SK-N-SH treated with all-trans-retinoic acid at 6 μM for 48 hours (cell line): Measurements from ENCODE around the gene FAM120A.

Experiments
- ATAC-seq: fragments of 200-7000 bp; cut with Tn5 transposase; 3 replicates; pipeline ENCODE4 v1.9.1; 2020; ENCODE audit warnings: mild to moderate bottlenecking, moderate library complexity
- ARNTL ChIP-seq: fragments of 450-650 bp; formaldehyde crosslinking; IDR thresholded peaks from 2 replicates; pipeline ENCODE4 v1.5.0; 2020; ENCODE audit warnings: low read depth, mild to moderate bottlenecking, moderate library complexity, borderline replicate concordance
- BACH2 ChIP-seq: fragments of 250-450 bp; sonication (Bioruptor Pico); IDR thresholded peaks from 2 replicates; pipeline ENCODE4 v1.9.0; 2021; ENCODE audit warnings: mild to moderate bottlenecking, borderline replicate concordance
- CREB5 ChIP-seq: fragments of 250-450 bp; sonication (Bioruptor Pico); IDR thresholded peaks from 2 replicates; pipeline ENCODE4 v1.5.1; 2020; ENCODE audit warnings: low read depth, mild to moderate bottlenecking, moderate library complexity
- CSDC2 ChIP-seq: fragments of 250-450 bp; sonication (Bioruptor Pico); IDR thresholded peaks from 2 replicates; pipeline ENCODE4 v1.5.0; 2020; ENCODE audit warnings: mild to moderate bottlenecking, moderate library complexity
- CSRNP3 ChIP-seq: fragments of 250-450 bp; sonication (Bioruptor Pico); IDR thresholded peaks from 2 replicates; pipeline ENCODE4 v1.5.1; 2021; ENCODE audit warnings: mild to moderate bottlenecking, moderate library complexity
- GLIS3 ChIP-seq: fragments of 250-450 bp; sonication (Bioruptor Pico); IDR thresholded peaks from 2 replicates; pipeline ENCODE4 v1.5.0; 2020; ENCODE audit warnings: mild to moderate bottlenecking, moderate library complexity
- ISL1 ChIP-seq: fragments of 250-450 bp; sonication (Bioruptor Pico); IDR thresholded peaks from 2 replicates; pipeline ENCODE4 v2.1.2; 2022; ENCODE audit warnings: mild to moderate bottlenecking, moderate library complexity
- OSR1 ChIP-seq: fragments of 250-450 bp; sonication (Bioruptor Pico); IDR thresholded peaks from 2 replicates; pipeline ENCODE4 v1.8.0; 2022; ENCODE audit warnings: moderate library complexity, mild to moderate bottlenecking, inconsistent platforms
- POU6F1 ChIP-seq: fragments of 250-450 bp; sonication (Bioruptor Pico); IDR thresholded peaks from 2 replicates; pipeline ENCODE4 v1.8.0; 2021; ENCODE audit warnings: low read depth, mild to moderate bottlenecking, moderate library complexity, borderline replicate concordance
- PPARA ChIP-seq: fragments of 250-450 bp; sonication (Bioruptor Pico); IDR thresholded peaks from 2 replicates; pipeline ENCODE4 v1.5.0; 2020; ENCODE audit warnings: mild to moderate bottlenecking, borderline replicate concordance
- RARB ChIP-seq: fragments of 250-450 bp; sonication (Bioruptor Pico); IDR thresholded peaks from 2 replicates; pipeline ENCODE4 v1.8.0; 2021; ENCODE audit warnings: mild to moderate bottlenecking, moderate library complexity
- SNAI2 ChIP-seq: fragments of 250-450 bp; sonication (Bioruptor Pico); IDR thresholded peaks from 2 replicates; pipeline ENCODE4 v1.5.0; 2020; ENCODE audit warnings: mild to moderate bottlenecking, moderate library complexity
- TOX ChIP-seq: fragments of 250-450 bp; sonication (Bioruptor Pico); IDR thresholded peaks from 2 replicates; pipeline ENCODE4 v1.8.0; 2021; ENCODE audit warnings: mild to moderate bottlenecking, moderate library complexity, borderline replicate concordance
- TSHZ2 ChIP-seq: fragments of 250-450 bp; sonication (Bioruptor Pico); IDR thresholded peaks from 2 replicates; pipeline ENCODE4 v1.5.0; 2020; ENCODE audit warnings: mild to moderate bottlenecking, moderate library complexity
- ZC3H10 ChIP-seq: fragments of 250-450 bp; sonication (Bioruptor Pico); IDR thresholded peaks from 2 replicates; pipeline ENCODE4 v1.5.1; 2021; ENCODE audit warnings: mild to moderate bottlenecking, moderate library complexity
- ZFP3 ChIP-seq: fragments of 250-450 bp; sonication (Bioruptor Pico); IDR thresholded peaks from 2 replicates; pipeline ENCODE4 v1.5.0; 2020; ENCODE audit warnings: mild to moderate bottlenecking, moderate library complexity
- ZFP30 ChIP-seq: fragments of 450-650 bp; formaldehyde crosslinking; IDR thresholded peaks from 2 replicates; pipeline ENCODE4 v1.5.0; 2022; ENCODE audit warnings: mild to moderate bottlenecking, moderate library complexity
- ZNF565 ChIP-seq: fragments of 450-650 bp; formaldehyde crosslinking; conservative IDR thresholded peaks from 2 replicates; pipeline ENCODE4 v1.5.0; 2020; ENCODE audit warnings: low read depth, mild to moderate bottlenecking, moderate library complexity
- ZNF70 ChIP-seq: fragments of 450-650 bp; formaldehyde crosslinking; IDR thresholded peaks from 2 replicates; pipeline ENCODE4 v1.5.0; 2020; ENCODE audit warnings: mild to moderate bottlenecking, moderate library complexity
- TF ChIP-seq, protein P1 (sequence below): fragments of 250-450 bp; sonication (Bioruptor Pico); IDR thresholded peaks from 2 replicates; pipeline ENCODE4 v1.8.0; 2020; ENCODE audit warnings: mild to moderate bottlenecking, moderate library complexity, borderline replicate concordance

FAM120A gene

GRCh38 chr9:93572636-93573515, 121.4 kb downstream of the FAM120A start:
- no peak for ATAC-seq

DNA sequence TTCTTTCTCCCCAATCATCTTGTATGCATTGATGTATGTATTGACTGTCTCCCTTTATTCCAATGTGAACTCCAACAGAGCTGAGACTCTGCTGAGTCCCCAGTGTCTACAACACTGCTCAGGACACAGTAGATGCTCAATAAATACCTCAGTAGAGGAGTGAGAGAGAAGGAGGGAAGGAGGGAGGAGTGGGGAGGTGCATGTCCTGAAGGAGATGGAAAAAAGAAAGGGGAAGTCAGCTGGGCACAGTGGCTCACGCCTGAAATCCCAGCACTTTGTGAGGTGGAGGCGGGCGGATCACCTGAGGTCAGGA, 122.0 kb downstream of the FAM120A start:
- TF ChIP-seq ZFP3 (no peak), ZNF70 (CRISPR knock-in tag) (no peak), ZNF565 (CRISPR knock-in tag) (no peak), ARNTL (CRISPR knock-in tag) (no peak), ZC3H10 (CRISPR knock-in tag) (no peak), SNAI2 (no peak), ISL1 (CRISPR knock-in tag) (no peak), OSR1 (no peak), CSDC2 (CRISPR knock-in tag) (no peak), CSRNP3 (no peak), ZFP30 (CRISPR knock-in tag) (no peak), BACH2 (no peak), GLIS3 (CRISPR knock-in tag) (no peak), TSHZ2 (CRISPR knock-in tag) (no peak), RARB (no peak)
- TF ChIP-seq, protein P1, sequence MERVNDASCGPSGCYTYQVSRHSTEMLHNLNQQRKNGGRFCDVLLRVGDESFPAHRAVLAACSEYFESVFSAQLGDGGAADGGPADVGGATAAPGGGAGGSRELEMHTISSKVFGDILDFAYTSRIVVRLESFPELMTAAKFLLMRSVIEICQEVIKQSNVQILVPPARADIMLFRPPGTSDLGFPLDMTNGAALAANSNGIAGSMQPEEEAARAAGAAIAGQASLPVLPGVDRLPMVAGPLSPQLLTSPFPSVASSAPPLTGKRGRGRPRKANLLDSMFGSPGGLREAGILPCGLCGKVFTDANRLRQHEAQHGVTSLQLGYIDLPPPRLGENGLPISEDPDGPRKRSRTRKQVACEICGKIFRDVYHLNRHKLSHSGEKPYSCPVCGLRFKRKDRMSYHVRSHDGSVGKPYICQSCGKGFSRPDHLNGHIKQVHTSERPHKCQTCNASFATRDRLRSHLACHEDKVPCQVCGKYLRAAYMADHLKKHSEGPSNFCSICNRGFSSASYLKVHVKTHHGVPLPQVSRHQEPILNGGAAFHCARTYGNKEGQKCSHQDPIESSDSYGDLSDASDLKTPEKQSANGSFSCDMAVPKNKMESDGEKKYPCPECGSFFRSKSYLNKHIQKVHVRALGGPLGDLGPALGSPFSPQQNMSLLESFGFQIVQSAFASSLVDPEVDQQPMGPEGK (CRISPR knock-in tag), result no peak
- no peak for ATAC-seq

More at GRCh38 chr9:93572636-93573515, 121.4 kb downstream of the FAM120A start:
- TF ChIP-seq PPARA (CRISPR knock-in tag) (no peak), ZNF565 (CRISPR knock-in tag) (no peak), POU6F1 (CRISPR knock-in tag) (no peak), ZNF70 (CRISPR knock-in tag) (no peak), ZFP30 (CRISPR knock-in tag) (no peak), CREB5 (CRISPR knock-in tag) (no peak), GLIS3 (CRISPR knock-in tag) (no peak), TOX (CRISPR knock-in tag) (no peak), ZC3H10 (CRISPR knock-in tag) (no peak), ISL1 (CRISPR knock-in tag) (no peak), CSRNP3 (no peak), SNAI2 (no peak)
- TF ChIP-seq, protein P1 (CRISPR knock-in tag), result no peak
